HG03139 (cell line): ENCODE results near the gene SMYD1.
"Not testable (repeated sequence)": the region's sequence is repeated elsewhere in the genome, so short reads cannot be mapped to it uniquely, and the experiment has no call there.

ENCODE experiments used
- ATAC-seq: cut with Tn5 transposase; IDR thresholded peaks from one replicate; pipeline ENCODE4 v1.9.1; 2021; ENCODE audit not compliant: unreplicated experiment

SMYD1 gene

DNA sequence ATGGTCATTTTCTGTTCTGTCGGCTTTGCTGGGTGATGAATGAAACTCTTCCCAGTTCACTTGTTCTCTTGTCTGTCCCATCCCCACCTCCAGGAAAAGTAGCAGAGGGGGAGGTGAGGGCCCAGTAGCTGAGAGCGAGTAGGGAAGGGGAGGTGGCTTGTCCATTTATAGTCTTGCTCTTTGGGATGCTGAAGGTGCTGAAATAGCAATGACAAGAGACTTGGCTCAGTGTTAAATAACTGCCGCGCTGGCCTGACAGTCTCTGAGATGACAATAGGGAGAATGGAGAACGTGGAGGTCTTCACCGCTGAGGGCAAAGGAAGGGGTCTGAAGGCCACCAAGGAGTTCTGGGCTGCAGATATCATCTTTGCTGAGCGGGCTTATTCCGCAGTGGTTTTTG lies at the start of gene SMYD1:
Gene SMYD1, plus strand, starts transcription at position 228 of the 400 bp plus-strand sequence. Its CDS starts 40 bp downstream, at position 268.
- ATAC-seq: no peak

DNA sequence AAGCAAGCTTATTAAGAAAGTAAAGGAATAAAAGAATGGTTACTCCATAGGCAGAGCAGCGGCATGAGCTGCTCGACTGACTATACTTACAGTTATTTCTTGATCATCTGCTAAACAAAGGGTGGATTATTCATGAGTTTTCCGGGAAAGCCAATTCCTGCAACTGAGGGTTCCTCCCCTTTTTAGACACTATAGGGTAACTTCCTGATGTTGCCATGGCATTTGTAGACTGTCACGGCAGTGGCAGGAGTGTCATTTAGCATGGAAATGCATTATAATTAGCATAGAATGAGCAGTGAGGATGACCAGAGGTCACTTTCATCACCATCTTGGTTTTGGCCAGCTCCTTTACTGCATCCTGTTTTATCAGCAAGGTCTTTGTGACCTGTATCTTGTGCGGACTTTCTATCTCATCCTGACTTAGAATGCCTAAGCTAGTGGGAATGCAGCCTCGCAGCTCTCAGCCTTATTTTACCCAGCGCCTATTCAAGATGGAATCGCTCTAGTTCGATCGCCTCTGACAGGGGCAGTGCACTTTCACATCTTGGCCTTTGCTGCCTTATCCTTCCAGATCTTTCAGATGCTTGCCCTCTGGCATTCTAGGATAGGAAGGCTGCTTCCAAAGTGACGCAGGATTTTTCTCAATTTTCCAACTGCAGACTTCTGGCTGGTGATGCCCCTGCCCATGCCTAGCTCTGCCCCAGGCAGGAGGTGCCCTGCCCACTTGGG lies 49.4 kb upstream of the SMYD1 start:
- ATAC-seq: not testable (repeated sequence)

DNA sequence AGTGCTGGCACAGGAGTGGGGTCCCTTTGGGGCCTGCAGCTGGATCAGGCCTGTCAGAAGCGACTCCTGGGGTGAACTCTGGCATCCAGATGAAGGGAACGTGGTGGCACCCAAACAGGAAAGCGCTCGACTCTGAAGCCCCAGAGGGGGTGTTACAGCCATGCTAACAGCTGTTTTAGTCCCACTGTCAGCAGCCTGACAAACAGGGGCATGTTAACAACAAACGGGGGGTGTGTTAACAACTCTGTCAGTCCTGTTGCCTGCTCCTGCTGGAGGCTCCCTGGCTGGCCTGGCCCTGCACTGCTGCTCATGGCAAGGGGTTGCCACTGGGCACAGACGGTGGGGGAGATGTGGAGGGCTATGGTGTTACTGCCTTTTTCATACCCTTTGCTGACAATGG lies 48.7 kb upstream of the SMYD1 start:
- no peak for ATAC-seq

DNA sequence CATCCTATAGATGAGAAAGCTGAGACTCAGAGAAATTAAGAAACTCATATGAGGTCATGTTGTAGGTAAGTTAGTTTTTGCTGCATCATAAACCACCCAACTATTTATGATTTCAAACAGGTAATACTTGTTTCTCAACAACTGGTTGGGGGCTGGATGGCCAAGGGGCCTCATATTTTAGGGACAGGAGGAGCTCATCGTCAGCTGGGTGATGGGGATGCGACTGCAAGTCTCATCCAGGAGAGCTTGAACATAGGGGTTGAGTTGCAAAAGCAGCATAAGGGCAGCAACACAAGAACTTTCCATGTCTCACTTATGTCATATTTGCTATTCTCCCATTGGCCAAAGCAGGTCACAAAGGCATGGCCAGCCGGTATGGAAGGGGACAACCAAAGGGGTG lies 47.6 kb upstream of the SMYD1 start:
- ATAC-seq: no peak

DNA sequence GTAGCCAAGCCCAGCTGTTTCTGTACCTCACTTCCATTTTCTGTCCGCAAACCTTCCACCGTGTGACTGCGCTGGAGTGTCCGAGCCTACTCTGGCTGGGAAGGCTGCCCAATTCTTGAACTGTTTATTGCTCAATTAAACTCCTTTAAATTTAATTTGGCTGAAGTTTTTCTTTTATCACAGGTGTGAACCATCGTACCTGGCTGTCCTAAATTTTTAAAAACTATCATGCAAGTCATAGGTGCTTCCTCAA lies 45.0 kb upstream of the SMYD1 start:
- ATAC-seq: no peak

DNA sequence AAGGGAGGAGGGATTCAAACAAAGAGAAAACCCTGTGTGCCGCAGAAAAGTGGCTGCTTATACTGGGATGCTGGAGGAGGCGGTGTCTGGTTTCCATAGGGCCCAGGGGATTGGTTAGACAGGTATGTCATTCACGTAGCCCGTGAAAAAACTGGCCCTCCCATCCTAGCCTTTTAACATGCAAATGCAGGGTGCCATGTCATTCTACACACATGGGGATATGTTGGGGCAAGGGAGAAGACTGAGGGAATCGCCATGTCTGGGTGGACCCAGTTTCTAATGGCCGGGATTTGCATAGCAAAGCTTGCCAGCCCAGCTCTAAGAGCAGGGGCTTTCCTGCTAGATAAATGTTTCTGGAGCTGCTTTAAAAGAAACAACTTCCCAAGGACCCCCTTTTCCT lies 43.1 kb upstream of the SMYD1 start:
- ATAC-seq: no peak

DNA sequence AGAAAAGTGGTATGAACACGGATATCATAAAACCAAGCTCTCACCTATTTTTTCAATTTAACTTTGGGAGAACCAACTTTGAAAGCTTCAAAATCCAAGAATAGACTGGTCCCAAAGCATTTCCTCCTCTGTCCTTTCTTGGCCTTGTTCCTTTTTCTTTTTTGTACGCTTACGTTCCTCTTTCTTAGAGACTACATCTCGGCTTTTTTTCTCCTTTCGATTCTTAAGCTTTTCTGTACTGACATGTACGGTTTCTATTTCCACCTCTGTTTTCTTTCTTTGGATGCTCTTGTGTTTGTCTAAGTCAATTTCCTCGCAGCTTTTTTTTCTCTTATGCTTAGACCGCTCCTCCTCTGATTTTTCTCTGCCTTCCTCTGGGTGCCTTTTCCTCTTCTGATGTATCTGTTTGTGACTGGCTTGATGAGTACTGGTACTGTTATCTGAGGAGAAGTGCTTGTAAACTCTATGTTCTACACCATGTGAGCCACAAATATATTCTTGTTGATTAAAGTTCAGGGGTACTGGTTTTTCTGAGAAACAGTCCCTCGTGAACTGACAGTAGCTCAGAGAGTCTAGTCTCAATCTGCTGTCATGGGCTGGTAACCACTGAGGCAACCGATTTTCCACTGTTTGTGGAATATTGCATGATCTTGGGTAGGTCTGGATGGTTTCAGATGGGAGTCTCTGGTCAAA lies 39.8 kb upstream of the SMYD1 start:
- ATAC-seq: peak; percentile 51

DNA sequence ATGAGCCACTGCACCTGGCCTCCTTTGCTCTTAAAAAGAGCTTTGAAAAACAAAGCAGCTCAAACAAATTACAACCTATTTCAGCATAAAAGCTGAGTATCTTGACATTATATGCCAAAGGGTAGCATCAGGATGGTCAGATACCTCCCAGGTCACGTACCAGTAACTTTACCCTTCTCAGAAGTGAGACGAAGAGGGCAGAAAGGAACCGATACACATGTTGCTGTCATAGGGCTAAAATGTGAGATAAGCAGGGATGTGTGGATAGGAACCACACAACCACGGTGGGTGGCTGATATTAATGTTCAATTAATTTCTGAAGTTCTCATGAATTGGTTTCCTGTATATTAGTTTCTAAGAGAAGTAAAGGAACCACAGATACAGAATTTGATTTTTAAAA lies 38.7 kb upstream of the SMYD1 start:
- ATAC-seq: no peak

DNA sequence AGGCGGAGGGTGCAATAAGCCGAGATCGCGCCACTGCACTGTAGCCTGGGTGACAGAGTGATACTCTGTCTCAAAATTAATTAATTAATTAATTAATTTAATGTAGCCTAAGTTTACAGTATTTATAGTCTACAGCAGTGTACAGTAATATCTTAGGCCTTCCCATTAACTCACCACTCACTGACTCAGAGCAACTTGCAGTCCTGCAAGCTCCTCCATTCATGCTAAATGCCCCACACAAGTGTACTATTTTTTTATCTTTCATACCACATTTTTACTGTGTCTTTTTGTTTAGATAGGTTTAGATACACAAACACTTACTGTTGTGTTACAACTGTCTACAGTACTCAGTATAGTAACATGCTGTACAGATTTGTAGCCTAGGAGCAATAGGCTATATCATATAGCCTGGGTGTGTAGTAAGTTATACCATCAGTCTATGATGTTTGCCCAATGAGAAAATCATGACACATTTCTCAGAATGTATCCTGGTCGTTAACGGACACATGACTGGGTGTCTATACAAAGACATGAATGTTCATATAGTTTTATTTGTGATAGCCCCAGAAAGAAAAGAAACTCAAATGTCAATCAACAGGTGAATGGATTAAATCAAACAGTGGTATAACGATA lies 35.4 kb upstream of the SMYD1 start:
- no peak for ATAC-seq

DNA sequence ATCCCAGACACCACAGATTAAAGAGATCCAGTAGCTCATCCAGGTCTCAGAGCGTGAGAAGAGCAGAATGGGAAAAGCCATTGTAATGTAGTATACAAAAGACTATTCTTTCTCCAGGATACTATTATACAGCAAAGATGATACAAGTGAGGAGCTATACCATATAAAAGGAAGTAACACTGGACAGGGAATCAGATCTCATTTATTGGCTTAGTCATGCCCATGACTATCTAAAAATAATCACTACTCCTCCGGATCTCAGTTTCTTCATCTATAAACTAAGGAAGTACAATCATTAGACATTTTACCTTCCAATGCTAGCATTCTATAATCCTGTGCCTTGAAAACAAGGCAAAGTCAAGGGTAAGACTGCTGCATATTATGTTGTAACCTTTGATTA lies 31.4 kb upstream of the SMYD1 start:
- ATAC-seq: no peak

DNA sequence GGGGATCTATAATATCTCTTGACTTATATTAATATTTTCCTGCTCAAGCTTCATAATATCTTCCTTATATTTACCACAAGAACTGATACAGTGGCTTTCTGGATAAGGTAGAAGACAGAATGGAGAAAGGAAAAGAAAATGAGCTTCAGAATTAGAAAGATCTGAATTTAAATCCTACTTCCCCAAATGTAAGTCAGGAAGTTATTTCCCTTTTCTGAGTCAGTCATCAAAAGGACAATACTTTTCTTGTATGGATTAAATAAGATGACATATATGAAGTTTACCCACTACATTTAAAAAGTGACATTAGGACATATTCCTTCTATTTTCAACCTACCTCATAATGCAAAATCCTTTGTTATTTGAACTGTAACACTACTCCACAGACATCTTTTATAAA lies 31.0 kb upstream of the SMYD1 start:
- no peak for ATAC-seq

DNA sequence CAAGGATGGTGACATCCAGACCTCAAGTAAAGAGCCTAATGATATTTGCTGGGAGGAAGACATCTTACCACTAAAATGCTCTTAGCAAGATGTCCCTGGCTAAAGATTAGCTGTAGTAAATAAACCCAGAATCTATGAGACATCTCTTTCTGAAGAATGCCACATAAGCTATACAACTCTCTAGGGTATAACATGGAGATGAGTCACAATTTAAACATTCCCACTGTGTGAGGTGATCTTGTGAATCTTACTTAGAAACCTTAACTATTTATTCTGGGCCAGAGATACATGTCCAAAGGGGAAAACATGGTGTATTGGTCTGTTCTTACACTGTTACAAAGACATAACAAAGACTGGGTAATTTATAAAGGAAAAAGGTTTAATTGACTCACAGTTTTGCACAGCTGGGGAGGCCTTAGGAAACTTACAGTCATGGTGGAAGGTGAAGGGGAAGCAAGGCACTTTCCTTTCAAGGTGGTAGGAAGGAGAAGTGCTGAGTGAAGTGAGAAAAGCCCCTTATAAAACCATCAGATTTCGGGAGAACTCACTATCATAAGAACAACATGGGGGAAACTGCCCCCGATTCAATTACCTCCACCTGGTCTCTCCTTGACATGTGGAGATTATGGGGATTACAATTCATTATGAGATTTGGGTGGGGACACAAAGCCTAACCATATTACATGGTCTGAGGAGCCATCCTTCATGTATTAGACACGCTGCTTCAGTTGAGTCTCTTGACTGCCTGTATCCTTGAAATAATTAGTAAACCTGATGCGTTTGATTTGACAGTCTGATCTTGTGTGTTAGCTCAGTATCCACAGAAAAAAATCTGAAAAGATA lies 29.1 kb upstream of the SMYD1 start:
- no peak for ATAC-seq

DNA sequence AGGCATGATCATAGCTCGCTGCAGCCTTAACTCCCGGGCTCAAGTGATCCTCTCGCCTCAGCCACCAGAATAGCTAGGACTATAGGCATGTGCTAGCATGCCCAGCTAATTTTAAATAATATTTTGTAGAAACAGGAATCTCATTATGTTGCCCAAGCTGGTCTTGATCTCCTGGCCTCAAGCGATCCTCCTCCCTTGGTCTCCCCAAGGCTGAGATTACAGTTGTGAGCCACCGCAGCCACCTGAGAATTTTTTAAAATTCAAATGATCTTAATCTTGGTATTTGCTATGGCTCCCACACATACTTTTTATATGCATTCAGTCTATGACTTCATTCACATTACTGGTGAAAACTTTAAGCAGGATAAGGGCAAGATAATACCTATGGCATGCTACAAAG lies 25.1 kb upstream of the SMYD1 start:
- no peak for ATAC-seq

DNA sequence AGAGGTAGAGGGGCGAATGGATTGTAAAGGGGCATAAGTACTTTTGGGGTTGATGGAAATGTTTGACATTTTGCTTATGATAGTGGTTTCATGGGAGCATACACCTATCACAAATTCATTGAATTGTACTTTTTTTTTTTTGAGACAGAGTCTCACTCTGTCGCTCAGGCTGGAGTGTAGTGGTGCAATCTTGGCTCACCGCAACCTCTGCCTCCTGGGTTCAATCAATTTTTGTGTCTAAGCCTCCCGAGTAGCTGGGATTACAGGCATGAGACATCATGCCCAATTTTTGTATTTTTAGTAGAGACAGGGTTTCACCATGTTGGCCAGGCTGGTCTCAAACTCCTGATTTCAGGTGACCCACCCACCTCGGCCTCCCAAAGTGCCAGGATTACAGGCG lies 22.1 kb upstream of the SMYD1 start:
- not testable (repeated sequence) for ATAC-seq

DNA sequence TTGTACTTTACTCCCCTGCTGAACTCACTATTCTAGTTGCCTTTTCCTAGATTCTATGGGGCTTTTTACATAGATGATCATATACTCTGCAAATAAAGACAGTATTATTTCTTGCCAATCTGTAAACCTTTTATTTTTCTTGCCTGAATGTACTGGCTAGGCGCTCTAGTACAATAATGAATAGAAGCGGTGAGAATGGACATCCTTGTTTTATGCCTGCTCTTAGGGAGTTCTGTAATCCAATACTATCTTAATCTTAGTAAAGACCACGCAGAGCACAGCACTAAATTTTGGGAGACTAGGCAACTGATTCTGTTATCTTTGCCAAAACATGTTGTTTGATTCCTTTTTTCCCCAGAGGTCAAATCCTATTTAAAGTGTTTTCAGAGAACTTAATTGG lies 19.1 kb upstream of the SMYD1 start:
- ATAC-seq: no peak

DNA sequence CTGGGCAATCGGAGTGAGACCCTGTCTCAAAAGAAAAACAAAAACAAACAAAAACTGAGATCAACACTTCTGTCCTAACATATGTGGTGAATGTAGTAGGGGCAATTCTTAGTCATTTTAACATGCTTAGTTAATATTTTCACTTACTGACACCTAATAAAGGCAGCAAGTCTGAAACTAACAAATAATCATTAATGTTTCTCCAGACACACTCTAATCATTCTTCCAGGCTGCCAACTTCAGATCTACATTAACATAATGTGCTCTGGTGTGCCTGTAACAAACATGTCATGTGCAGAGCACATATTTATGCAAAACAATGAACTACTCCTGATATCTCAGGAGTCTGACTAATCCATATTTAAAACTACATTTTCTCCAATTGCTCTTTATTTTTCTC lies 18.0 kb upstream of the SMYD1 start:
- ATAC-seq: no peak

DNA sequence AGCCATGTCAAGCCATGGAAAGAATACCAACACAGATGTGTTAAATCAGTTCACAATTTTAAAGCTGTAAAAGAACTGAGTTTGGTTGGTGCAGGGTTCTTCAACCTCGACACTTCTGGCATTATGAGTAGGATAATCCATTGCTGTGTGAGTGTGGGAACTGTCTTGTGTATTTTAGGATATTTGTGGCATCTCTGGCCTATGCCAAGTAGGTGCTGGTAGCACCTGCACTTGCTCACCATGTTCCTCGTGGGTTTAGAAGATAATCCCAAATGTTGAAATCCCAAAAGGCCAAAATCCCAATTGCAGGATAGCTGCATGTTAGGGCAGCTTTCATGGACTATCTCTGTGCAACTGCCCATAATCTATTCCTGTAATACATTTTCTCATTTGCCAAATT lies 15.8 kb upstream of the SMYD1 start:
- no peak for ATAC-seq

DNA sequence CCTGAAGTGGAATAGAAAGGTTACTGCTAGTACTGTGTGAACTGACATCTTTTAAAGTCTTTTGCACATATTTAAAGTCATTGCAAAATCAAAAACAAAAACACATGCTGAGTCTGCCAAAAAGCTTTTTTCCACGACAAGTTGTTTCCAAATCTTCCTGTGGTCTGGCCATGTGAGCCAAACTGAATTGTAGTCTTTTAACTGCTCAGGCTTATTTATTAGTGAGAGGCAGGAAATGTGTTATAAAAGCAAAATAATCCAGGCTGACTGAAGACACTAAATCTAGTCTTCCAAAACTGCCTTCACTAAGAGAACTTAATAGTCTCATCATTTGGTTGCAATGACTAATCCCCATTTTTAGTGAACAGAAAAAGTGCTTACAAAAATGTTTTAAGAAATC lies 14.3 kb upstream of the SMYD1 start:
- no peak for ATAC-seq

DNA sequence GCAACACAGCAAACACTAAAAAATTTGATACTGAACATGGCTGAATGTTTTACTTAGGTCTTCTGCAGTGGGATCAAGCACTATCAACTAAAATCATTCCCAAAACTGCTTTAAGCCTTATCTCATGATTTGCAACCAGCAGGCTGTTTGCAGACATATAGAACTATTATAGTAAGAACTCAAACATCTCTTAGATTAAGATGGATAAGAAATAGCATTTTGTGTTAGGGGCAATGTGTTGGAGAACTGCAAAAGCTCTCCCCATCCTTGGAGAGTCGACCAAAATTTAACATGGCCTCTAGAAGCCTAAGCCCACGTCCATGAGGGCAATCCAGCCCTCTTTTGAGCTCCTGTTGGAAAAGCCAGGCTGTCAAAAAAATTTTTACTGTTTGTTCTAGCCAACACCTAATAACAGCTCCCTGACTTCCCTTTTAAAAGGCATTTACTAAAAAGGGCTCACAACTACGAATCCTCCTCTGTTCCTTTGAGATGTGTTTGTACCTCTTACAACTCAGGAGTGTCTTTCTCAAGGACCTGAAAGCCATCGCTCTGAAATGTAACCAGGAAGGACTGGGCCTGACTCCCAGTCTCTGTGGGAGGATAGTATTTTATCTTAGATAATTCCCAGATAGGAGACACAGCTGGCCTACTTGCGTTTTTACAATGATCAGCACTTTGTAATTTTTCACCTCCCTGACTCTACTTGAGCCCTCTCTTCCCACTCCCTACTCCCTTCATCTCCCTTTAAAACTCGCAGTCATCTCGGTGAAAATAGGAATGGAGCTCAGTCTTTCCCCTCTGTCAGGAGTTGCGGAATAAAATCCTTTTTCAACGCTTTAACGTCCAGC lies 13.5 kb upstream of the SMYD1 start:
- ATAC-seq: no peak

DNA sequence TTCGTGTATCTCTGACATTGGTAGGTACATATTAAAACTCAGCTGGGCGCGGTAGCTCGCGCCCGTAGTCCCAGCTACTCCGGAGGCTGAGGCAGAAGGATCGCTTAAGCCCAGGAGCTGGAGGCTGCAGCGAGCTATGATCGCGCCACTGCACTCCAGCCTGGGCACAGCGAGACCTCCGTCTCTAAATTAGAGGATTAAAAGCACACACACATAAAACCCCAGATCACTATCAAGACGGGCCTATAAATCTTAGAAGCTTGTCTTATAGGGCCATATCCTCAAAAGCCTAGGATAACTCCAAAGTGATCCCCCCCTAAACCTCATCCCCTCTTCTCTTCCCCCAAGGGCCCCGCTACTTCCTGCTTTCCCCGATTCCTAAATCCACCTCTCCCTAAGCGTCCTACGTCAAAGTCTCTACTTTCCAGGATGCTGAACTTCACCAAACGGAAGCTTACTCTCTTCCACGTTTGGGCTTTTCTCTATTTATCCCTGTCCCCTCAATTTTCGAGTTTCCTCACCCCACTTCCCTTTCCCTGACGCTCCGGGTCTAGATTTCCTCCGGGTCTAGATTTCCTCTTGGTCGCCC lies 12.7 kb upstream of the SMYD1 start:
- ATAC-seq: no peak
